GM06990 (cell line): ENCODE measurements around the gene SOX1.

Experiments used
- DNase-seq: peaks from one replicate; pipeline ENCODE4 v3.0.0-alpha.2; 2011; ENCODE audit not compliant: insufficient read length; ENCODE audit errors: extremely low read depth
- H3K27me3 ChIP-seq: replicated peaks from 2 replicates; pipeline ENCODE4 v1.6.0; 2011; ENCODE audit warnings: low read length; ENCODE audit not compliant: control insufficient read depth, insufficient read depth
- H3K36me3 ChIP-seq: 2 replicates; pipeline ENCODE4 v1.5.1; 2011; ENCODE audit warnings: low read length; ENCODE audit not compliant: control insufficient read depth, insufficient read depth
- H3K4me3 ChIP-seq: replicated peaks from 2 replicates; pipeline ENCODE4 v1.5.1; 2011; ENCODE audit warnings: low read depth, mild to moderate bottlenecking, control low read depth, low read length
- TF ChIP-seq, protein P1 (sequence below): IDR thresholded peaks from 2 replicates; pipeline ENCODE4 v1.5.1; 2011; ENCODE audit warnings: low read length, control low read depth, mild to moderate bottlenecking, inconsistent platforms; ENCODE audit not compliant: insufficient read depth, poor library complexity, severe bottlenecking

SOX1 gene

DNA sequence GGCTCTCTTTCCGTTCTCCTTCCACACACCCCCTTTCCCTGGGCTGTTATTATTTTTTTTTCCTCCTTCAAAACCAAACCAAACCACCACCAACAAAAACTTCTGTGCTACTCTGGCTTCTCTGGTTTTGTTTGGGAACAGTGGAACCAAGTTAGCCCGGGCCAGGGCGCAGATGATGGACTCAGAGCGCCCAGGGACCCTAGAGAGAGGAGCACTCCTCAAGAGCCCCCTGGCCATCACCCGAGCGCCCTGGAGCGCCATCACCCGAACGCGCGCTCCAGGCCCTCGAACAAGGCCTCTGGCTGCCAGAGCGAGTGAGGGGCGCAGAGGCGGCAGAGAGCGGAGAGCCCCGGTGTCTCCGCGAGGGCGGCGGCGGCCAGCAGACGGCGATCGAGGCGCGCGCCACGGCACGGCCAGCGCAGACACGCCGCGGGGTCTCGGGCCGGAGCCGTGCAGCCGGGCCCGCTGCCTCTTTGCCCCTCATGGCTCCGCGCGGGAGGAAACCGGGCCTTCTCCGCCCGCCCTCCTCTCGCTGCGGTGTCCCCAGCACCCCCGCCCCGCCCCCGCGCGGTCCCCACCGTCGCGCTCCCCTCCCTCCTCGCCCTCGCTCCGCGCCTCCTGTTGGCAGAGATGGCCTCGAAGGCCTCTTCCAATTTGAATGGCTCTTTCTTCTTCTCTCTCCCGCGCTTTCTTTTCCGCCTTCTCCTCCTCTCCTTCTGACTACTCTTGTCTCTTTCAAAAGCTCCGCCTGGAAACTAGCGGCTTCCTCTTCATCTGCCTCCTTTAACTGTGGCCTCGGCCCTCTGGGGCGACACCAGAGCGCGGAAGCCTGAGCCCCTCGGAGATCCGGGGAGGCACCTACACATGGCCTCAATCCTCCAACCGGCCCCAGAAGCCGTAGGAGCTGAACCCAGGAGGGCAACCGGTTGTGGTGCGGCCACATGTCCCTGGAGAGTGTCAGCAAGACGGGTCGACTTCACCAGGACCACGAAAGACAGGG, 4.1 kb upstream of the SOX1 start:
- Histone ChIP-seq H3K4me3 (no peak overlapping the region), H3K36me3 (no peaks in the 10 kb centered on the region), H3K27me3 (no peaks in the 10 kb centered on the region)
- DNase-seq: no peak
- TF ChIP-seq, protein P1, sequence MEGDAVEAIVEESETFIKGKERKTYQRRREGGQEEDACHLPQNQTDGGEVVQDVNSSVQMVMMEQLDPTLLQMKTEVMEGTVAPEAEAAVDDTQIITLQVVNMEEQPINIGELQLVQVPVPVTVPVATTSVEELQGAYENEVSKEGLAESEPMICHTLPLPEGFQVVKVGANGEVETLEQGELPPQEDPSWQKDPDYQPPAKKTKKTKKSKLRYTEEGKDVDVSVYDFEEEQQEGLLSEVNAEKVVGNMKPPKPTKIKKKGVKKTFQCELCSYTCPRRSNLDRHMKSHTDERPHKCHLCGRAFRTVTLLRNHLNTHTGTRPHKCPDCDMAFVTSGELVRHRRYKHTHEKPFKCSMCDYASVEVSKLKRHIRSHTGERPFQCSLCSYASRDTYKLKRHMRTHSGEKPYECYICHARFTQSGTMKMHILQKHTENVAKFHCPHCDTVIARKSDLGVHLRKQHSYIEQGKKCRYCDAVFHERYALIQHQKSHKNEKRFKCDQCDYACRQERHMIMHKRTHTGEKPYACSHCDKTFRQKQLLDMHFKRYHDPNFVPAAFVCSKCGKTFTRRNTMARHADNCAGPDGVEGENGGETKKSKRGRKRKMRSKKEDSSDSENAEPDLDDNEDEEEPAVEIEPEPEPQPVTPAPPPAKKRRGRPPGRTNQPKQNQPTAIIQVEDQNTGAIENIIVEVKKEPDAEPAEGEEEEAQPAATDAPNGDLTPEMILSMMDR: no peak

DNA sequence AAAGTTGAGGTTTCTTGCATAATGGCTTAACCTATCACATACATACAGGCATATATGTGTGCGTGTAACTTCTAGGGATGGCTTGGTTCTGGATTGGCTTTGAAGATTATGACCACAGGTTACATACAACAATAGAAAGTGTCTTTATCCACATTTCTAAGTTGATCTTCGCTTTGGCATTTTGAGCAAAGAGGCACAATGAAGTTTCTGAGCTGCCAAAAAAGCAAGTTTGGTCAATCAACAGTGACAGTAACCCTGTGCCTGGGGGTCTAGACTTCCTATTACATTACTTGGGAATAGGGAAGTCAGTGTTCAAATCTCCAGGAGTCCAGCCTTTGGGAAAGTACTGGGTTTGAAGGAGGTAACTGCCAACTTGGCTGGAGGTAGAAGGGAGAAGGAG, 3.1 kb upstream of the SOX1 start:
- TF ChIP-seq, protein P1: no peak
- no peaks in the 10 kb centered on the region for H3K36me3 ChIP-seq
- DNase-seq: no peak
- H3K4me3 ChIP-seq: no peak overlapping the region
- no peaks in the 10 kb centered on the region for H3K27me3 ChIP-seq

DNA sequence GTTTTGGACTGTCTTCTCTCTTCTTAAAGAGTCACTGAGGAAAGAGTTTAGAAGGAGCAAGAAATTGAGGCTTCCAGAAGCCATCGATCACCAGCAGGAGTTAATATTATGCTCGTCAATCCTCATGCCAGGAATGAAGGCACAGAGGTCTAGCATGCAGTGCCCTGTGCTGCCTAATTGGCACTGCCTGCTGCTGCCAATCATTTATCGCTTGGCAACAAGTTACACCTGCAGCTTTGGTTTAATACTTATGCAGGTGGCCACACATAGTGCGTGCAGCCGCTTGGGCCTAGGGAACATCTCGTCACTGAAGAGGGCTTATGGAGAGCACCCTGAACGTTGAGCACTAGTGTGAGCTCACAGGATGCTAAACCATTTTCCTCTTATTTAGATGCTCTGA, 2.7 kb upstream of the SOX1 start:
- TF ChIP-seq, protein P1: no peak
- Histone ChIP-seq H3K4me3 (no peak overlapping the region), H3K36me3 (no peaks in the 10 kb centered on the region), H3K27me3 (no peaks in the 10 kb centered on the region)
- DNase-seq: no peak

DNA sequence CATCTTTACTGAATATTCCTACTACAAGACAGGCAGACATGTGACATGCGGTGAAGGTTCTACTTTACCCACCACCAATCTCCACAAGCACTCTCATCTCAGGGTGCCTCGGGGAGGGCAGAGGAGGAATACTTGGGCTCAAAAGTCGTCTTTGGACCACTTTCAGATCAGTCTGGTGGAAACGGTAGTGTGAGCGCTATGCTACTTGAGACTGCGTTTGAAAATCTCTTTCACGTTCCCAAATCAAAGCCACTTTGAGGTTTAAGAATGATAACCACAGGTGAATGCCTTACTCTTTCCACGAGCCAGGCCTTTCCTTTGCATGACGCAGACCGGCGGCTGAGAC, 1.5 kb upstream of the SOX1 start:
- no peaks in the 10 kb centered on the region for H3K36me3 ChIP-seq
- DNase-seq: no peak
- TF ChIP-seq, protein P1: no peak
- H3K27me3 ChIP-seq: no peaks in the 10 kb centered on the region
- no peak overlapping the region for H3K4me3 ChIP-seq

DNA sequence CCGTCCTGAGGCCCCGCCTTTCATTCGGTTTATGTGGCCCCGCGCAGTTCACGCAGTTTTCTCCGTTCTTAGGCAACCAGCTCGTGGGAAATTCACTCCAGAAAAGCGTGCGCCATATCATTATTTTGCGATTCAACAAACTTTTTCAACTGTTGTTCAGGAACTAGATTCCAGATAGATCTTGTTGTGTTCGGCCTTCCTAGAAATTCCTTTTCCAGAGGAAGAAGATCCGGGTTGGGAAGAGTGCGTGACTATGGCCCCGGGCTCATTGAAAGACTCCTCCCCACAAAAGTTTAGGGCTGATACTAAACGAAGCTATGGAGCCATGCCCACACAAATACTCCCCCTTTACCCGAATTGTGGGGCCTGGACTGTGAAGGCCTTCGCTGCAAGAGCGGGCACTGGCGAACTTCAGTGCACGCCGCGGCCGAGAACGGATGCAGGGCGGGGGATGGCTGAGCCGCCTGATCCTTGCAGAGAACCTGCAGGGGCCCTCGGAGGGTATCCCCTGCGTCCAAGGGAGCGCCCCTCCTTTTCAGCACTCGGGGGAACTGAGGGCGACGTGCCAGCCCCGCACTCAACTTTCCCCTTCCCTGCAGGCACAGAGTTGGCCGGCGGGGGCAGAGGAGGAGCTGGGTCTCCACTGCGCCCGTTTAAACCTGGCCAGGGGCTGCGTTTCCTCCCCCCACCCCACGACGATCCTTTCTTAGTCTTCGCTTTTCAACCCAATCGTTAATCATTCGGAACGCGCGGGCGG, 904 bp upstream of the SOX1 start:
- TF ChIP-seq, protein P1: no peak
- DNase-seq: no peak
- H3K27me3 ChIP-seq: no peaks in the 10 kb centered on the region
- no peaks in the 10 kb centered on the region for H3K36me3 ChIP-seq
- H3K4me3 ChIP-seq: no peak overlapping the region
